ENCODE data around the gene HDAC9.

Gene HDAC9

GRCh38 chr7:18858232-18858631 is 362.7 kb downstream of the HDAC9 start:
- no peak for DNase-seq

- no peak for DNase-seq
Observed at GRCh38 chr7:18859318-18859717, 363.8 kb downstream of the HDAC9 start.

- DNase-seq = no peak
Observed at GRCh38 chr7:18860221-18860620, 364.7 kb downstream of the HDAC9 start.

GRCh38 chr7:18861514-18862118 is 366.1 kb downstream of the HDAC9 start:
- no peak for DNase-seq

- no peak for DNase-seq
Observed at GRCh38 chr7:18864967-18865366, 369.4 kb downstream of the HDAC9 start.

GRCh38 chr7:18866359-18867036 is 370.9 kb downstream of the HDAC9 start:
- DNase-seq = no peak

GRCh38 chr7:18872344-18872743 is 376.8 kb downstream of the HDAC9 start:
- no peak for DNase-seq

GRCh38 chr7:18873734-18874336 is 378.3 kb downstream of the HDAC9 start:
- DNase-seq = no peak

- no peak for DNase-seq
Observed at GRCh38 chr7:18874880-18875279, 379.3 kb downstream of the HDAC9 start.

- no peak for DNase-seq
Observed at GRCh38 chr7:18877874-18878273, 382.3 kb downstream of the HDAC9 start.

GRCh38 chr7:18886832-18887231 is 391.3 kb downstream of the HDAC9 start:
- no peak for DNase-seq

- DNase-seq = no peak
Observed at GRCh38 chr7:18889436-18889835, 393.9 kb downstream of the HDAC9 start.

GRCh38 chr7:18890134-18890533 is 394.6 kb downstream of the HDAC9 start:
- DNase-seq = no peak

GRCh38 chr7:18890885-18891621 is 395.5 kb downstream of the HDAC9 start:
- DNase-seq = no peak

GRCh38 chr7:18893156-18893555 is 397.6 kb downstream of the HDAC9 start:
- no peak for DNase-seq

- DNase-seq = no peak
Observed at GRCh38 chr7:18894155-18894554, 398.6 kb downstream of the HDAC9 start.

GRCh38 chr7:18895456-18895855 is 399.9 kb downstream of the HDAC9 start:
- no peak for DNase-seq

GRCh38 chr7:18896343-18896975 is 400.9 kb downstream of the HDAC9 start:
- no peak for DNase-seq

GRCh38 chr7:18900236-18900635 is 404.7 kb downstream of the HDAC9 start:
- DNase-seq = no peak

- no peak for DNase-seq
Observed at GRCh38 chr7:18900803-18901202, 405.3 kb downstream of the HDAC9 start.

- no peak for DNase-seq
Observed at GRCh38 chr7:18901351-18901750, 405.8 kb downstream of the HDAC9 start.

- DNase-seq = no peak
Observed at GRCh38 chr7:18901982-18902421, 406.5 kb downstream of the HDAC9 start.

- DNase-seq = no peak
Observed at GRCh38 chr7:18902892-18903291, 407.3 kb downstream of the HDAC9 start.

All from NCI-H2029 treated with DMSO at 0.1 percent for 48 hours (cell line).